ENCODE measurements around the gene FARS2.

The FARS2 gene

GRCh38 chr6:5513408-5513807 lies 252.1 kb downstream of the FARS2 start:
- WGBS, 2 experiments (ENCODE audit: insufficient coverage in 2 of 2) = 89 to 96% methylated on average over 4 to 6 of the region's 6 CpGs
- H3K4me1 ChIP-seq (ENCODE audit: control insufficient read depth, insufficient read depth, low read length, poor library complexity, severe bottlenecking) = no peaks in the 10 kb centered on the region
- H3K27ac ChIP-seq (ENCODE audit: low read depth, low read length, severe bottlenecking) = no peak overlapping the region
- H3K4me3 ChIP-seq (ENCODE audit: extremely low read depth, insufficient read depth, low read length, poor library complexity, severe bottlenecking) = no peak overlapping the region
- no peaks in the 10 kb centered on the region for H3K36me3 ChIP-seq (ENCODE audit: control insufficient read depth, insufficient read depth, low read length)
- no peaks in the 10 kb centered on the region for H3K9me3 ChIP-seq (ENCODE audit: control insufficient read depth, low read length)

GRCh38 chr6:5514353-5514752 lies 253.0 kb downstream of the FARS2 start:
- Histone ChIP-seq H3K9me3 (ENCODE audit: control insufficient read depth, low read length) (no peaks in the 10 kb centered on the region), H3K27ac (ENCODE audit: low read depth, low read length, severe bottlenecking) (no peak overlapping the region), H3K36me3 (ENCODE audit: control insufficient read depth, insufficient read depth, low read length) (no peaks in the 10 kb centered on the region), H3K4me3 (ENCODE audit: extremely low read depth, insufficient read depth, low read length, poor library complexity, severe bottlenecking) (no peak overlapping the region), H3K4me1 (ENCODE audit: control insufficient read depth, insufficient read depth, low read length, poor library complexity, severe bottlenecking) (no peaks in the 10 kb centered on the region)

GRCh38 chr6:5515200-5515599 lies 253.9 kb downstream of the FARS2 start:
- no peak overlapping the region for H3K27ac ChIP-seq (ENCODE audit: low read depth, low read length, severe bottlenecking)
- H3K36me3 ChIP-seq (ENCODE audit: control insufficient read depth, insufficient read depth, low read length) = no peaks in the 10 kb centered on the region
- no peaks in the 10 kb centered on the region for H3K9me3 ChIP-seq (ENCODE audit: control insufficient read depth, low read length)
- no peaks in the 10 kb centered on the region for H3K4me1 ChIP-seq (ENCODE audit: control insufficient read depth, insufficient read depth, low read length, poor library complexity, severe bottlenecking)
- no peak overlapping the region for H3K4me3 ChIP-seq (ENCODE audit: extremely low read depth, insufficient read depth, low read length, poor library complexity, severe bottlenecking)
- 100% methylated on average over 1 to 2 of the region's 4 CpGs for WGBS, 2 experiments (ENCODE audit: insufficient coverage in 2 of 2)

- 93 to 100% methylated on average over 2 to 6 of the region's 6 CpGs for WGBS, 2 experiments (ENCODE audit: insufficient coverage in 2 of 2)
- Histone ChIP-seq H3K27ac (ENCODE audit: low read depth, low read length, severe bottlenecking) (no peak overlapping the region), H3K9me3 (ENCODE audit: control insufficient read depth, low read length) (no peaks in the 10 kb centered on the region), H3K4me1 (ENCODE audit: control insufficient read depth, insufficient read depth, low read length, poor library complexity, severe bottlenecking) (no peaks in the 10 kb centered on the region), H3K4me3 (ENCODE audit: extremely low read depth, insufficient read depth, low read length, poor library complexity, severe bottlenecking) (no peak overlapping the region), H3K36me3 (ENCODE audit: control insufficient read depth, insufficient read depth, low read length) (no peaks in the 10 kb centered on the region)
Observed at GRCh38 chr6:5516036-5516435, 254.7 kb downstream of the FARS2 start.

DNA sequence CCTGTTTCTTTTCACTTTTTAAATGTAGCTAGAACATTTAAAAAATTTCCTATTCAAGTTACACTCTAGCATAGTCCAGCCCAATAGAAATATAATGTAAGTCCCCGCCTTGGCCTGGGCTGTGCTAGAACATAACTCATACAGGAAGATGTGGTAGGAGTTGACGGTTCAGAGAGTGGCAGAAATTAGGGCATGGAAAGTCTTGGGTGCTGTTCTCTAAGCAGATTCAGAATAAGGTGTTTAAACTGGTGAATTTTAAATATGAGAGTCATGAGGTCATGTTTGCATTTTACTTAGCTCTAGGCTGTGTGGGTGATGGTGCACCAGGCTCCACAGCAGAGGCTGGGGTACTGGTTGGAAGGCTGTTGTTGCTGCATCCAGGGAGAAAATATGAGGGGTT lies 256.5 kb downstream of the FARS2 start:
- 85 to 100% methylated on average over 1 to 2 of the region's 2 CpGs for WGBS, 2 experiments (ENCODE audit: insufficient coverage in 2 of 2)
- Histone ChIP-seq H3K9me3 (ENCODE audit: control insufficient read depth, low read length) (no peaks in the 10 kb centered on the region), H3K36me3 (ENCODE audit: control insufficient read depth, insufficient read depth, low read length) (no peaks in the 10 kb centered on the region), H3K27ac (ENCODE audit: low read depth, low read length, severe bottlenecking) (no peak overlapping the region), H3K4me3 (ENCODE audit: extremely low read depth, insufficient read depth, low read length, poor library complexity, severe bottlenecking) (no peak overlapping the region), H3K4me1 (ENCODE audit: control insufficient read depth, insufficient read depth, low read length, poor library complexity, severe bottlenecking) (no peaks in the 10 kb centered on the region)

DNA sequence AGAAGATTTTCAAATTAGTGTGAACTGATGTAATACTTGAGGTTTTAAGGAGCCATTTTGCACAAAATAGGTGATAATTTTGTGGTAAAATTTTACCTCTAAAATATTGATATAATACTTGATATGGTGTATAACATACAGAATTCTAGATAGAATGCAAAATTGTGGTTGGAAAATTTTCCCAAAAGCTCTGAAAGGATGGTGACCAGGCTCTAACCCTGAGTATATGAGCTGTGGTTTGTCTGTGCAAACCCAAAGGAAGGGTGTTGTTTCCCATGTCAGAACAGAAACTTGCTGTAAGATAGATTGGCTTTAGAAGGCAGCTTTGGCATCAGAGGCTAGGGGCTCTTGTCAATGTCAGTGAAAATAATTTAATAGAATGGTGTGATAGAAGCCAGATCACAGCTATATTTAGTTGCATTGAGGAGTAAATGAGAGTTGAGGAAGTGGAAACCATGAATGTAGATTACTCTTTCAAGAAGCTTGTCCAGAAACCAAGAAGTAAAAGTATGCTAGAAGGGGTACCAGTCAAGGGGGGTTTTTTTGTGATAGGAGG lies 257.7 kb downstream of the FARS2 start:
- H3K4me3 ChIP-seq (ENCODE audit: extremely low read depth, insufficient read depth, low read length, poor library complexity, severe bottlenecking) = no peak overlapping the region
- H3K9me3 ChIP-seq (ENCODE audit: control insufficient read depth, low read length) = no peaks in the 10 kb centered on the region
- H3K4me1 ChIP-seq (ENCODE audit: control insufficient read depth, insufficient read depth, low read length, poor library complexity, severe bottlenecking) = no peaks in the 10 kb centered on the region
- no peaks in the 10 kb centered on the region for H3K36me3 ChIP-seq (ENCODE audit: control insufficient read depth, insufficient read depth, low read length)
- H3K27ac ChIP-seq (ENCODE audit: low read depth, low read length, severe bottlenecking) = no peak overlapping the region

DNA sequence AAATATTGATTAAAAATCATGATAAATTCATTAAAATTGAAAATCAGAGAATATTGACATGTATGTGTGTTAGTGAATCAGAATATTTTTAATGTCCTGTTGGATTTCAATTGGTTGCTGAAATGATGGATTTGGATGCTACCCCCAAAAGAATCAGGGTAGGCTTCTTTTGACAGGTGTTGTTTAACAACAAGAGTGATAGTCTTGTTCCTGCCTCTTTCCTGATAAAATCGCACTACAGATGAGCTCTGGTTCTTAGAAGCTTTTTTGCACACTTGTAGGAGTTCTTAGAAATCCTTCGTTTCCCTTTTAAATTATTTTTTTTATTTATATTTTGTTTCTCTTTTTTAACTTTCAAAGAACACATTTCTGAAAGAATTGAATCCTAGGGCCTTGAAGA lies 259.5 kb downstream of the FARS2 start:
- Histone ChIP-seq H3K27ac (ENCODE audit: low read depth, low read length, severe bottlenecking) (no peak overlapping the region), H3K4me3 (ENCODE audit: extremely low read depth, insufficient read depth, low read length, poor library complexity, severe bottlenecking) (no peak overlapping the region), H3K9me3 (ENCODE audit: control insufficient read depth, low read length) (no peaks in the 10 kb centered on the region), H3K36me3 (ENCODE audit: control insufficient read depth, insufficient read depth, low read length) (no peaks in the 10 kb centered on the region), H3K4me1 (ENCODE audit: control insufficient read depth, insufficient read depth, low read length, poor library complexity, severe bottlenecking) (no peaks in the 10 kb centered on the region)
- 80% methylated on average over 1 of the region's 2 CpGs; no CpG with 5 or more reads in 1 of the 2 experiments for WGBS, 2 experiments (ENCODE audit: insufficient coverage in 2 of 2)

GRCh38 chr6:5521322-5521721 lies 260.0 kb downstream of the FARS2 start:
- H3K4me1 ChIP-seq (ENCODE audit: control insufficient read depth, insufficient read depth, low read length, poor library complexity, severe bottlenecking) = no peaks in the 10 kb centered on the region
- H3K36me3 ChIP-seq (ENCODE audit: control insufficient read depth, insufficient read depth, low read length) = no peaks in the 10 kb centered on the region
- no peaks in the 10 kb centered on the region for H3K9me3 ChIP-seq (ENCODE audit: control insufficient read depth, low read length)
- H3K4me3 ChIP-seq (ENCODE audit: extremely low read depth, insufficient read depth, low read length, poor library complexity, severe bottlenecking) = no peak overlapping the region
- no peak overlapping the region for H3K27ac ChIP-seq (ENCODE audit: low read depth, low read length, severe bottlenecking)
- WGBS, 2 experiments (ENCODE audit: insufficient coverage in 2 of 2) = 100% methylated on average over 2 of the region's 3 CpGs

GRCh38 chr6:5522147-5522546 lies 260.8 kb downstream of the FARS2 start:
- Histone ChIP-seq H3K36me3 (ENCODE audit: control insufficient read depth, insufficient read depth, low read length) (no peaks in the 10 kb centered on the region), H3K9me3 (ENCODE audit: control insufficient read depth, low read length) (no peaks in the 10 kb centered on the region), H3K27ac (ENCODE audit: low read depth, low read length, severe bottlenecking) (no peak overlapping the region), H3K4me1 (ENCODE audit: control insufficient read depth, insufficient read depth, low read length, poor library complexity, severe bottlenecking) (no peaks in the 10 kb centered on the region), H3K4me3 (ENCODE audit: extremely low read depth, insufficient read depth, low read length, poor library complexity, severe bottlenecking) (no peak overlapping the region)

- Histone ChIP-seq H3K9me3 (ENCODE audit: control insufficient read depth, low read length) (no peaks in the 10 kb centered on the region), H3K4me3 (ENCODE audit: extremely low read depth, insufficient read depth, low read length, poor library complexity, severe bottlenecking) (no peak overlapping the region), H3K36me3 (ENCODE audit: control insufficient read depth, insufficient read depth, low read length) (no peaks in the 10 kb centered on the region), H3K4me1 (ENCODE audit: control insufficient read depth, insufficient read depth, low read length, poor library complexity, severe bottlenecking) (no peaks in the 10 kb centered on the region), H3K27ac (ENCODE audit: low read depth, low read length, severe bottlenecking) (no peak overlapping the region)
- 93 to 94% methylated on average over 2 of the region's 2 CpGs for WGBS, 2 experiments (ENCODE audit: insufficient coverage in 2 of 2)
Observed at GRCh38 chr6:5524110-5524509, 262.8 kb downstream of the FARS2 start.

- H3K36me3 ChIP-seq (ENCODE audit: control insufficient read depth, insufficient read depth, low read length) = no peaks in the 10 kb centered on the region
- no peaks in the 10 kb centered on the region for H3K4me1 ChIP-seq (ENCODE audit: control insufficient read depth, insufficient read depth, low read length, poor library complexity, severe bottlenecking)
- H3K4me3 ChIP-seq (ENCODE audit: extremely low read depth, insufficient read depth, low read length, poor library complexity, severe bottlenecking) = no peak overlapping the region
- WGBS, 2 experiments (ENCODE audit: insufficient coverage in 2 of 2) = 94% methylated on average over 4 of the region's 4 CpGs; no CpG with 5 or more reads in 1 of the 2 experiments
- H3K9me3 ChIP-seq (ENCODE audit: control insufficient read depth, low read length) = no peaks in the 10 kb centered on the region
- no peak overlapping the region for H3K27ac ChIP-seq (ENCODE audit: low read depth, low read length, severe bottlenecking)
Observed at GRCh38 chr6:5525209-5525608, 263.9 kb downstream of the FARS2 start.

DNA sequence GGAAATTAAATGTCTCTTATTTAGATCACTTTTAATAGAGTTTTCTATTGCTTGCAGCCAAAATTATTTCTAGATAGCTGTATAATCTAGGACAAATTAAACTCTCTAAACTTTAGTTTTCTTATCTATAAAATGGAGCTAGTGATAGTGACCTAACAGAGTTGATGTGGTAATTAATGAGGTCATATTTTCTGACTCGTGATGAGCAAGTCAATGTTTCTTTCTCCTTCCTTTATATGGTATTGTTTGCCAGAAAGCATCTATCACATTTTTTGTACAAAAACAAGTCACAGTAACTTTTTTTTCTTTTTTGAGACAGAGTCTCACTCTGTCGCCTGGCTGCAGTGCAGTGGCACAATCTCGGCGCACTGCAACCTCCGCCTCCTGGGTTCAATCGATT lies 267.7 kb downstream of the FARS2 start:
- no peaks in the 10 kb centered on the region for H3K9me3 ChIP-seq (ENCODE audit: control insufficient read depth, low read length)
- H3K4me1 ChIP-seq (ENCODE audit: control insufficient read depth, insufficient read depth, low read length, poor library complexity, severe bottlenecking) = no peaks in the 10 kb centered on the region
- WGBS, 2 experiments (ENCODE audit: insufficient coverage in 2 of 2) = 96 to 97% methylated on average over 4 to 5 of the region's 6 CpGs
- no peaks in the 10 kb centered on the region for H3K36me3 ChIP-seq (ENCODE audit: control insufficient read depth, insufficient read depth, low read length)
- no peak overlapping the region for H3K27ac ChIP-seq (ENCODE audit: low read depth, low read length, severe bottlenecking)
- H3K4me3 ChIP-seq (ENCODE audit: extremely low read depth, insufficient read depth, low read length, poor library complexity, severe bottlenecking) = no peak overlapping the region

All from mesodermal cell (in vitro differentiated cells).